Hindlimb muscle (tissue), 1 donor: ENCODE data around the gene GDF10. TPM values are rescaled to one million over a fixed set of nuclear protein-coding genes. Genes with fewer than 3 reads are reported as not detected.

Source experiments
- DNase-seq: peaks from one replicate; pipeline ENCODE4 v3.0.0-alpha.2; 2013
- polyA plus RNA-seq: library from polyadenylated mRNA; unstranded; fragments of 120-200 nt; gene quantifications from one replicate; pipeline ENCODE4 v1.2.1, GENCODE V29; 2013; ENCODE audit not compliant: insufficient read length

The GDF10 gene
- polyA plus RNA-seq, 1 donor: 0.41 TPM

DNA sequence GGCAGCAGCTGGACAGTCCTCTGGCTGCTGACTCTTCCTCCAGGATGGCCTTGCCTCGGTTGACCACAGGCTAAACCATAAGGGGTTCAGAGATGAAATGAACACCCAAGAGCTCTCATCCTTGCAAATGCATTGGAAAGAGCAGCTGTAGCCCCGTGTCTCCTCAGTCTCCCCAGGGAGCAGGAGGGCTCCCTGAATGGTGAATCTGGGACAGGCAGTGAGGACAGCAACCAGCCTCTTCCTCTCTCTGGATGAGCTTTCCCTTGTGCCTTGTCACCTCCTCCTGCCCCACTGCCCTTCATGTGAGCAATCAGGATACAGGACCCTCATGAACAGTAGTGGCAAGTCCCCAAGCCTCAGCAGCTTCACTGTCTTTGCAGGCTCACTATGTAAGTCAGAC, 23.9 kb upstream of the GDF10 start:
- no peak for DNase-seq

DNA sequence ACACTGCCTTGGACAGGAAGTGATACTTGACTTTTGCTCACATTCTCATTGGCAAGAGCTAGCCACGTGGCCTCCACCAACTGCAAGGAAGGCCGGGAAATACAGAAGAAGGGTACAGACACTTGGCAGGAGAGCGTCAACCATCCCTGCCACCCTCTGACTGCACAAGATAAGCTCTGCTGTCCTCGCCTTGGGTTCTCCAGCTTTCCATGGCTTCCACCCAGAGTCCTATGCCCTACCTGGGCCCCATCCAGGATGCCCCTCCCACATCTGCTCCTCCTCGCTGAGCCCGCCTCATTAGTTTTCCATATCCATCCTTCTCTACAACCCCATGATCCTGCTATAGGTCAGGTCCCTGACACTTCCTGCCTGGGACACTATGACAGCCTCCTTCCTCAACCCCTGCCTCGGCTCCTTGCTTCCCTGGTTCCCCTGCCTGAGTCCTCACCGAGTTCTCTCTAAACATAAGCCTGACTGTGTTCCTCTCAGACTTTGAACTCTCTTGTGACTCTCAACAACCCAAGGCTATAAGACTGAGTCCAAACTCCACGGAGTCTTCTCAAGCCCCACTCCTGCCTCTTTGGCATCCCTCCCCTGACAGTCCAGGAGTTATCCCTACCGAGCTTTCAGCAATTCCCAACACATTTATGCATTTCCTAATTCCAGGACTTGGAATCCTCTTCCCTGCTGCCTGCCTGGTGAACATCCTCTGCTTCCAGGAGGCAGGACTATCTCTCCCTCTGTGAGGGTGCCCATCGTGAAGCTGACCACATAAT, 23.2 kb upstream of the GDF10 start:
- no peak for DNase-seq

DNA sequence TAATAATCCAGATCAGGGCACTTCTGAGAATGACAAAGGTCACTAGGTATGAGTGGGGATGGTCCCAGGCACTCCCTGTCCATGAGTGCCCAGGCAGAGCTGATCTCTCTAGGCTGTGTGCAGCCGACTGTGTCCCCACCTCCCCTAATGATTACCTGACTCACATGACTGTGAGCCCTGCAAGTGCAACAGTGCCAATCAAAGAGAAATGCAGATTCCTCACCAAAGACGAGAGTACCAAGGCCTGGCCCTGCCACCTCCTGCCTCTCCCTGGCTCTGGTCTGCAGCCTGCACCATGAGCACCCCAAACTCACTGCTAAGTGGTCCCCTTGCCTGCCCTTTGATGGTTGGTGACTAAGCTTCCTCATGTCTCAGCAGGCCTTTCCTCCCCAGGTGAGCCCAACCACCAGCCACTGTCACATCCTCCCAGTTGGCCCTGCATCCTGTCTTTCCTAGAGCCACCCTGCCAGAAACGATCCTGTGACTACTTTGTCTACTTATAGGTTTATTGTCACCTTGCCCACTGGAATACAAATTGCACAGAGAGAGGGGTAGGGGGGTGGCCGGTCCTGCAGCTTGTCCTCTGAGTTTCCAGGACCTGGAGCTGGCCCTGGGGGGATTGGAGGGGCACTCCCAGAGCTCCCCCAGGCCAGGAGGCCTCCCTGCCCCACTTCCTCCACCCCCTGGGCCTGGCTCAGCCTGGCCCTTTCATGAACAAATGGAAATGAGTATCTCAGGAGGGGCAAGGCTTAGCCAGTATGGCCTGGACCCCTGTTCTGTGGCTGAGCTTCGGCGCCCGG, 22.4 kb upstream of the GDF10 start:
- no peak for DNase-seq

- no peak for DNase-seq
Observed at GRCh38 chr10:47278152-47278473, 21.9 kb upstream of the GDF10 start.

GRCh38 chr10:47278720-47279119, 21.3 kb upstream of the GDF10 start:
- DNase-seq: no peak

GRCh38 chr10:47279276-47279675, 20.7 kb upstream of the GDF10 start:
- DNase-seq: no peak

- no peak for DNase-seq
Observed at GRCh38 chr10:47282005-47282656, 17.9 kb upstream of the GDF10 start.

GRCh38 chr10:47282657-47283018, 17.4 kb upstream of the GDF10 start:
- DNase-seq: no peak

DNA sequence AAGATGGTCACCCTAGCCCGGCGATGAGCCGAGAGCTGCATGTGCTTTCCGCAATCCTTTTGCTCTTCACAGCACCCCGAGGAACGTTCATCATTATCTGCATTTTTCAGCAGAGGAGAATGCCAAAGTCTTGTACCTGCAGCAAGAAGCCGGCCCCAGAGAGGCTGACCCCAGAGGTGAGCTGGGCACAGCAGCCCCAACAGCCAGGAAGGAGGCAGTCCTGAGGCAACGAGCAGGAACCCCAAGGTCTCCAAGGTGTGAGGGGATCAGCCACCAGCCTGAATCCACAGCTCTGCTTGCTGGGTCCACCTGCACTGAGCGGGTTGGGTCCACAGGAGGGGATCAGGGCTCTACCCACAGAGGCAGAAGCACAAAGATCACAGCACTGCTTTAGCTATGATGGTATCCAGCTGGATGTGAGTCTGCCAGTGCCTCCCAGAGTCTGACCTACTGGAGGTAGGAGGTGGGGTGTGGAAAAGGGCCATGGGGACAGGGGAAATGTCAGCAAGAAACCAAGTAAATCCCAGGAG, 16.8 kb upstream of the GDF10 start:
- no peak for DNase-seq

- DNase-seq: no peak
Observed at GRCh38 chr10:47283848-47284247, 16.1 kb upstream of the GDF10 start.

GRCh38 chr10:47285381-47286115, 14.4 kb upstream of the GDF10 start:
- no peak for DNase-seq

DNA sequence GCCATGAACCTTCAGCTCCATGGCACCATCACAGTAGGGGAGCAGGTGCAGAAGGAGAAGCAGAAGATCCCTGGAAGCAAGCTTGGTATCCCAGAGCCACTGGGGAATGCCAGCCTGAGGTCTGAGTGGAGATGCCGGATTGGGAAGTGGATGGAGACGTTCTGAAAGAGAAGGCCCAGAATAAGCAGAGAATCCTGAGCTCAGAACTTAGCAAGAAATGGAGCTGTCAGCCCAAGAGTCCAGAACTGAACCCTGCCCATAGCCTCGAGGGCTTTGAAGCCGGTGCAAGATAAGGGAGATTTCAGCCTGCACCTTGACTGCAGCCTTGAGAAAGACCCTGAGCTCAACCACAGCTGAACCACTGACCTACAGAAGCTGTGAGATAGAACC, 13.9 kb upstream of the GDF10 start:
- DNase-seq: no peak

- no peak for DNase-seq
Observed at GRCh38 chr10:47286591-47287315, 13.2 kb upstream of the GDF10 start.

DNA sequence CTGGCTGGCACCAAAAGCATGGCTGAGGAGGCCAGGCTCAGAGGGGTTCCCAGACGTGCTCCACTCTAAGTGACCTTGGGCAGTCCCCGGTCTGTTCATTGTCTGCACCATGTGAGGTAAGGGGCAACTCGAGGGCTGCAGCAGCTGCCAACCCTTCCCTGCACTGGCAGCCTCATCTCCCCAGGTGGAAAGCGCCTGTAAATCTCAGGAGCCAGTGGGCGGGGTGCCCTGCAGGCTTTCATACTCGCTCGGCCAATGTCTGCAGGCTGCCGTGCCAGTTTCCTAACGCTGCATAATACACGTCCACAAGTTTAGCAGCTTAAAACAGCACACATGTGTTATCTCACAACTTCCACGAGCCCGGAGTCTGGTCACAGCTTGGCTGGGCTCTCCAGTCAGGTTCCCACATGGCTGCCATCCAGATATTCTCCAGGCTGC, 12.6 kb upstream of the GDF10 start:
- DNase-seq: no peak

DNA sequence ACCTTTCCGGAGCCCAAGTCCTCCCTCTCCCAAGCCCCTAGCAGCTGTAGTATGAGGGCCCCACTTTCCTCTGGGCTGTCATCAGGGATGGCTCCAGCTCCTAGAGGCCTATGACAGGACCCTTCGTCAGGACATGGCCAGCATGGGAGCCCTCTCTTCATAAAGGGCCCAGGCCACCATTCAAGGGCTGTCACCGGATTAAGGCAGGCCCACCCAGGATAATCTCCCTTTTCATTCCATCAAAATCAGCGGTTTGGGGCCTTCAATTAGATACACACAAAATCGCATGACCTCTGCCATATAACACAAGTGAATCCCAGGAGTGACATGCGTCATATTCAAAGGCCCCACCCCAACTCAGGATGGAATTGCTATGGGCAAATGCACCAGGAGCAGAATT, 12.2 kb upstream of the GDF10 start:
- DNase-seq: no peak

GRCh38 chr10:47288236-47288635, 11.8 kb upstream of the GDF10 start:
- DNase-seq: no peak

- no peak for DNase-seq
Observed at GRCh38 chr10:47288916-47289495, 11.0 kb upstream of the GDF10 start.

- DNase-seq: no peak
Observed at GRCh38 chr10:47289921-47290320, 10.1 kb upstream of the GDF10 start.

DNA sequence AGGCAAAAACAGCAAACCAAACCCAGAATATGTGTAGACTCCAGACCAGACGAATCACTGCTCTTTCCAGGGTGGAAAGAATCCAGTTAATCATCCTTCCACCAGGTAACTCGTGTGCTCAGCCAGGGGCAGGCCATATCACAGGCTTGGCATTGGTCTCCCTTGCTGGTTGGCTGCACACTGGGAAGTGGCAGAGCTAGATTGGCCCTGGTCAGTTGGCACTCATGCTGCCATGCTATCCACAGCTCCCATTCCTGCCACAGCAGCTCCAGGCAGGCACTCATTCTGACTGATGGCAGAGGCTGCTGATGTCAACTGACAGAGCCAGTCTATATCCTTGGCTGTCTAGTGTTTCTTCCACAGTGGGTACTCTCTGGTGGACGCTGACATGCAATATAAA, 9.7 kb upstream of the GDF10 start:
- no peak for DNase-seq

GRCh38 chr10:47291682-47292081, 8.3 kb upstream of the GDF10 start:
- DNase-seq: no peak

DNA sequence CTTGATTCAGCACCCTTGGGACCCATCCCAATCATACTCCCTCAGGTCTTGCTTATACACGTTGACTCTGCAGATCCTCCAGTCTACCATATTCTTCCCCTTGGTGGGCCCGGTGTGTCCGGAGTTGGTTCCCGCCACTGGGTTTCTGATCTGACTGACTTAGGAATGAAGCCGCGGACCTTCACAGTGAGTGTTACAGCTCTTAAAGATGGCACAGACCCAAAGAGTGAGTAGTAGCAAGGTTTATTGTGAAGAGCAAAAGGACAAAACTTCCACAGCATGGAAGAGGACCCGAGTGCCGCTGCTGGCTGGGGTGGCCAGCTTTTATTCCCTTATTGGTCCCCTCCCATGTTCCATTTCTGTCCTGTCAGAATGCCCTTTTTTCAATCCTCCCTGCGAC, 5.9 kb upstream of the GDF10 start:
- no peak for DNase-seq

GRCh38 chr10:47294501-47294900, 5.5 kb upstream of the GDF10 start:
- no peak for DNase-seq
